ENCODE results near the gene PPP1R1B. TPM values are rescaled to one million over a fixed set of nuclear protein-coding genes. Genes with fewer than 3 reads are reported as not detected.

PPP1R1B gene
- total and polyA plus RNA-seq, 2 experiments from 2014 or later = 3.4 to 5.4 TPM

DNA sequence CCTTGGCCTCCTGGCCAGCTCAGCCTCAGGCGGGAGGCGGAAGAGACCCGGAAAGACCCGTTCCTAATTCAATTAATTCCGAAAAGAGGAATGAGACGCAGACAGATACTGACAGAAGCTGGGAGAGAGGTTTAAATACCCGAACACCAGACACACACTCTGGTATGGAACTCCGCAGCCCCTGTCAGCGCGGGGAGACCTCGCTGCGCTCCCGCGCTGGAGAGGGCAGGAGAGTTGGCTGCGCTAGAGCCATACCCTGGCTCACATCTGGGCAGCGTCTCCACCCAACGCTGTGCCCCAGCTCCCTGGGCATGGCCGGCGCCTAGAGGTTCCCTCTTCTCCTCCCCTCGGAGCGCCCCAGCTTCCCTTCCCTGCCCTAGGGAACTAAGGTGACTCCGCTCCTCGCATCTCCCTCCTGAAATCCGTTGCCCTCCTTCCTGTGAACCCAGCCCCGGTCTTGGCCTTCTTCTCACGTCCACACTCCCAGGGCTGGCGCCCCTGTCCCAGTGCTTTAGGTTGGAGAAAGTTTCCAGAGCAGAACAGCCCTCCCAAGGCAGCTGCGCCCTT, 27.0 kb upstream of the PPP1R1B start (continued):
- TF ChIP-seq REST (IDR thresholded peaks at IDR 0.05; ENCODE audit: unreplicated experiment) (no peak), JUNB (IDR thresholded peaks at IDR 0.05; ENCODE audit: unreplicated experiment) (no peak), STAT1 (IDR thresholded peaks at IDR 0.05; ENCODE audit: unreplicated experiment) (no peak)

GRCh38 chr17:39600288-39600996, 26.3 kb upstream of the PPP1R1B start:
- no peak overlapping the region for H3K27ac Mint-ChIP-seq
- Histone ChIP-seq H3F3A (replicated peaks; ENCODE audit: low read depth) (peaks cover 58% of the 10 kb centered on the region), H2AFZ (no peak overlapping the region), H3K9me2 (ENCODE audit: insufficient read depth) (no peaks in the 10 kb centered on the region), H4K20me1 (replicated peaks; ENCODE audit: insufficient read depth) (peaks cover 19% of the 10 kb centered on the region), H3K4me1 (ENCODE audit: insufficient read depth) (peaks cover 75% of the 10 kb centered on the region), H3K27ac (ENCODE audit: low read depth) (no peak overlapping the region), H3K79me2 (replicated peaks; ENCODE audit: insufficient read depth) (no peaks in the 10 kb centered on the region), H3K36me3 (ENCODE audit: insufficient read depth) (no peaks in the 10 kb centered on the region), H3K27me3 (ENCODE audit: insufficient read depth) (peaks cover 100% of the 10 kb centered on the region), H3K4me2 (peak overlapping the region; percentile 75), H3K4me3 (peak overlapping the region; percentile 42; the same call in 1 of the 2 replicates)
- H3K4me1 Mint-ChIP-seq = peaks cover 67% of the 10 kb centered on the region
- H3K4me3 Mint-ChIP-seq = no peak overlapping the region
- ATAC-seq (no peak), DNase-seq (ENCODE audit: low spot score) (no peak)
- peaks cover 99% of the 10 kb centered on the region for H3K27me3 Mint-ChIP-seq (ENCODE audit: insufficient read depth, low read depth, poor library complexity)
- no peaks in the 10 kb centered on the region for H3K9me3 Mint-ChIP-seq
- TF ChIP-seq, protein P1, sequence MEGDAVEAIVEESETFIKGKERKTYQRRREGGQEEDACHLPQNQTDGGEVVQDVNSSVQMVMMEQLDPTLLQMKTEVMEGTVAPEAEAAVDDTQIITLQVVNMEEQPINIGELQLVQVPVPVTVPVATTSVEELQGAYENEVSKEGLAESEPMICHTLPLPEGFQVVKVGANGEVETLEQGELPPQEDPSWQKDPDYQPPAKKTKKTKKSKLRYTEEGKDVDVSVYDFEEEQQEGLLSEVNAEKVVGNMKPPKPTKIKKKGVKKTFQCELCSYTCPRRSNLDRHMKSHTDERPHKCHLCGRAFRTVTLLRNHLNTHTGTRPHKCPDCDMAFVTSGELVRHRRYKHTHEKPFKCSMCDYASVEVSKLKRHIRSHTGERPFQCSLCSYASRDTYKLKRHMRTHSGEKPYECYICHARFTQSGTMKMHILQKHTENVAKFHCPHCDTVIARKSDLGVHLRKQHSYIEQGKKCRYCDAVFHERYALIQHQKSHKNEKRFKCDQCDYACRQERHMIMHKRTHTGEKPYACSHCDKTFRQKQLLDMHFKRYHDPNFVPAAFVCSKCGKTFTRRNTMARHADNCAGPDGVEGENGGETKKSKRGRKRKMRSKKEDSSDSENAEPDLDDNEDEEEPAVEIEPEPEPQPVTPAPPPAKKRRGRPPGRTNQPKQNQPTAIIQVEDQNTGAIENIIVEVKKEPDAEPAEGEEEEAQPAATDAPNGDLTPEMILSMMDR (conservative IDR thresholded peaks at IDR 0.05; ENCODE audit: low read depth in 2 of 2) = no peak
- no peak for TF ChIP-seq REST (IDR thresholded peaks at IDR 0.05; ENCODE audit: unreplicated experiment)
- TF ChIP-seq EZH2 (IDR thresholded peaks at IDR 0.05; ENCODE audit: low read depth, unreplicated experiment) = peak; percentile 73
- no peak for TF ChIP-seq STAT1 (IDR thresholded peaks at IDR 0.05; ENCODE audit: unreplicated experiment)
- H3K36me3 Mint-ChIP-seq (ENCODE audit: low read depth) = no peaks in the 10 kb centered on the region

All from GM23338 (cell line).